ENCODE data around the gene EXD3. TPM values are rescaled to one million over a fixed set of nuclear protein-coding genes. Genes with fewer than 3 reads are reported as not detected.

EXD3 gene
- total RNA-seq, 1 experiment from 2014 or later = 1.2 TPM

- no peak for DNase-seq
- Histone ChIP-seq H3K4me3 (no peak overlapping the region), H3K36me3 (no peaks in the 10 kb centered on the region), H3K9me3 (no peaks in the 10 kb centered on the region), H3K27me3 (peaks cover 7% of the 10 kb centered on the region)
These were observed 123.8 kb downstream of the EXD3 start for GRCh38 chr9:137299203-137299565.

DNA sequence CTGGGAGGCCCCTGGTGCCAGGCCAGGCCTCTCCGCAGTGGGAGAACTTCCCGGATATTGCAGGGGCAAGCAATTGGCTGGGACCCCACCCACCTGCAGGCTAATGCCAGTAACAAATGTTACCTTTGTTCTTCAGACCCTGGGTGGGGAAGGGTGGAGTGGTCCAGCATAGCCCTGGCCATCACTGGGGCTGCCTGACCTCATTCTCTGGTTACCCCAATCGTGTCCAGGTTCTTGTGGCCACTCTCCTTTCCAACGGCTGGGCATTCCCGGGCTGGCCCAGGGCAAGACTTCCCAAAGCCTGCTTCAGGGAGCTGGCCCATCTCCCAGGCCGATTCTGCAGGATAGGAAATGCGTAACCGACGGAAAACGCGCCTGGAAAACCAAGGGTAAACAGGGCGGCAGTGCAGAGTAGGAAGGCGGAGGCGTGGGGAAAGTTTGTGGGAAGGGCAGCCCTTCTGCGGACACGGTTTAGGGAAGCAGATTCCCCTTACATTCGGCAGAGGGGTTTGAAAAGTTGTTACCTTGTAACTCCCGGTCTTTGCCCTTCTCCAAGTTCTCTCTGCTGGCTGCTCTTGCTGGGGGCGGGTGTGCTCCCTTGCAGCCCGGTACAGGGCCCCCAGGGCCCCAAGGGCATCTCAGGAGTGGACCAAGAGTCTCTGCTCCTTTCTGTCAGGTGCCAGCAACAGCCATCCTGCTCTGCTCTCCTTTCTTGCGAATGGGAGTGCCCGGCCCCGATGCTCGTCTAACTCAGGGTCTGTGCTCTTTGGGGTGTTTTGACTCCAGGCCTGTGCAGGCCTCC is 124.4 kb downstream of the EXD3 start:
- H3K4me3 ChIP-seq = no peak overlapping the region
- no peak for DNase-seq
- no peaks in the 10 kb centered on the region for H3K9me3 ChIP-seq
- no peaks in the 10 kb centered on the region for H3K36me3 ChIP-seq
- H3K27me3 ChIP-seq = peaks cover 7% of the 10 kb centered on the region

DNA sequence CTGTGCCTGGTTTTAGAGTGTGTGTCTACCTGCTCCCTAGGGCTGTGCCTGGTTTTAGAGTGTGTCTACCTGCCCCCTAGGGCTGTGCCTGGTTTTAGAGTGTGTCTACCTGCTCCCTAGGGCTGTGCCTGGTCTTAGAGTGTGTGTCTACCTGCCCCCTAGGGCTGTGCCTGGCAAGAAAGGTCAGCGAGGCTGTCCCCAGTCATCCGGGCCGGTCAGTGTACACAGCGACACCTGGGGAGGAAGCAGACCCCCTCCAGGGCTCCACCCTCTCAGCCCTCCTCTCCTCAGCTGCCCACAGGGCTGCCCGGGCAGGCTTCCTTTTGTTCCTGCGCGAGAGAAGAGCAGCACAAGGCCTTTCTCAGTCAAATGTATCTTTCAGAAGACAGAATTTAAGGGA is 125.0 kb downstream of the EXD3 start:
- Histone ChIP-seq H3K9me3 (no peaks in the 10 kb centered on the region), H3K27me3 (peaks cover 7% of the 10 kb centered on the region), H3K4me3 (no peak overlapping the region), H3K36me3 (no peaks in the 10 kb centered on the region)
- no peak for DNase-seq

DNA sequence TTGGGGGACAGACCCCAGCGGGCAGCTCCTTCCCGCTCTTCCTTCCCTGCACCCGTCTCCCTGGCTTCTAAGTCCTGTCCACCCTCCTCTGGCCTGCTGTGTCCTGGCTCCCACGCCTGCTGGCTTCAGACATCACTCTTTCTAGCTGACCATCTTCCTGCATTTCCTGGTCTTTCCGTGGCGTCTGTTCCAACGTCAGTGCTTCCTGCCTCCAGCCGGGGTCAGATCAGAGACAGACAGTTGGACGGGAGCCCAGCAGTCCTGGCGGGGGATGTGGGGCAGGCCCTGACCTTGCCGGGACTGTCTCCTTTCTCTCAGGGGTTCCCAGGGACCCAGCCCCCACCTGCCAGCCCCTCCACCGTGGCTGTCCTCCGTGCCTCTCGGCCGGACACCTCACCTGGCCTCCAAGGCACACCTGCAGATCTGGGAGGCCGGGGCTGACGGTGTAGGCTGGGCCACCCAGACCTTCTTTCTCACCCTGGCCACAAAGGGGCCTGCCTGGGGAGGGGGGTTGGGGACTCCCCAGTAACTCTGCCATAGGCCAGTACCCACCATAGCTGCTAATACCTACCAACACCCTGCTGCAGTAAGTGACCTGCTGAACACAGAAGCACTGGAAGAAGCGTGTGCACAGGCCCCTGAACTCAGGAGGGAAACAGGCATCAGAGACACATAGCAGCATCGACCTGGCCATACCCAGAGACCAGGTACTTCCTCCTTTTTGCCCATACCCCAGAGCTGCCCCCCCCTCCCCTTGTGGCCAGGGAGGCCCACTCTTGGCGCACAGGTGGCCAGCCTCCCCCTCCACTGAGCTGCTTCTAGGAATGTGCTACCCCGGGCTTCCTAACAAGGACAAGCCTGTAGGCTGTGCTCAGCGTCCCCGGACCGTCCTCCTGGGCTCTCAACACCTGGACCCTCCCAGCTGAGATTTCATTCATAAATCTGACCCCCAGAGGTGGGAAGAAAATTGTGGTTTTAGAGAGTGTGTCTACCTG is 126.0 kb downstream of the EXD3 start:
- no peak overlapping the region for H3K4me3 ChIP-seq

DNA sequence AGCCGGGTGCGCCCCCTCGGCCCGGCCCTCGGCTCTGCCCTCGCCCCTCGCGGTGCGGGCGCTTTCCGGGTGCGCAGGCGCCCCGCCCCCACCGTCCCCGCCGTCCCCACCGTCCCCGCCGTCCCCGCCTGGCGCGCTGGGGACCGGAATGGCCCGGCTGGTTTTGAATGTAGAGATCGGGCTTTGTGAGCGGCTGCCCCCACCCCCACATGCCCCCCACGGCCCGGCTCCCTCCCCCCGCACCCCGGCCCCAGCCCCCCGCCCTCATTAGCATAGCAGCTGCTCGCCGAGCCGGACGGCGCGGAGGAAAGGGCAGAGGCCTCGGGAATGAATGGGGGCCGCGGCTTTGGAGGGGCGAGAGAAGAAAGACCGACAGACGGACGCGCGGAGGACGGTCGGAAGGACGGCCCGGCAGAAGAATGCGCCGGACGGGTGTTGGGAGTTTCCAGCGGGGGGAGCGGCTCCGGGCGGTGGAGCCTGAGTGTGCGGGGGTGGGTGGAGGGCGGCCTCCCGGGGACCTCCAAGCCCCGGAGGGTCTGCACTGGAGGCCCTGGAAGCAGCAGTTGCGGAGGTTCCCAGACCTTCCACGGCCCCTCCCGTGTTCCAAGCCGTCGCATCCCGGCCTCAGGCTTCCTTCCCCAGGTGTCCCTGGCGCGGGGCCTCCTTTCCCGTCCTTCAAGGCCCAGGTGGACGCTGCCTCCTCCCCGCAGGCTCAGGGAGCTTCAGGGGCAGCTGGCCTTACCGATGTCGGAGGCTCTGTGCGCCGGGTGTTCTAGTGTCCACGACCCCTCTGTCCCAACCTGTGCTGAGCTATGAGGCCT is 126.9 kb downstream of the EXD3 start:
- Histone ChIP-seq H3K36me3 (no peaks in the 10 kb centered on the region), H3K4me3 (no peak overlapping the region), H3K9me3 (no peaks in the 10 kb centered on the region), H3K27me3 (peaks cover 7% of the 10 kb centered on the region)
- no peak for DNase-seq

More for the DNA sequence above, 126.0 kb downstream of the EXD3 start:
- H3K36me3 ChIP-seq = no peaks in the 10 kb centered on the region
- no peaks in the 10 kb centered on the region for H3K9me3 ChIP-seq
- DNase-seq = no peak
- H3K27me3 ChIP-seq = peaks cover 7% of the 10 kb centered on the region

DNA sequence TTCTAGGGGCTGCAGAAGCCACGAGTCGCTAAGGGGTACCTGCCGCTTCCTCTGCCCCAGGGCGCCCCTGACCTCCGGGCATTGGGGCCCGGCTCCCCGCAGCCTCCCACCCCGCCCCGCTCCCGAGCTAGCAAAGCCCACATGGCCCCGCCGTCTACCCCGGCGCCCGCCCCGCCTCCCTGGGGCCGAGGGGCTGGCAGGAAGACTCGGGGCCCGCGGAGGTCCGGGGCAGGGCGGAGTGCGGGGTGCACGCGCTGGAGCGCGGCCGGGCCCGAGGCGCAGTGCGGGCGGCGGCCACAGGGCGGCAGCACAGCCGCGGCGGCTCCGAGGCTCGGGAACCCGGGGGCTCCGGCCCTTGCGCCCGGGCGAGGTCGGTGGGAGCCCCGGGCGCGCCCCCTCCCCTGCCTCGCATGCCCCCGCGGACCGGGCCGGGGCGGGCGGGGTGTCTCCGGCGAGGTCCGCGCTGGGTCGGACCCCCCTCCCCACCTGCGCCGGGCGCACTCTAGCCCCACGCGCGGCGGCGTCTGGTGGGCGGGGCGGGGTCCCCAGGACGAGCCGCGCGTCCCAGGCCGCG is 127.6 kb downstream of the EXD3 start:
- no peaks in the 10 kb centered on the region for H3K9me3 ChIP-seq
- peak; percentile 37 for DNase-seq
- no peaks in the 10 kb centered on the region for H3K36me3 ChIP-seq
- H3K27me3 ChIP-seq = peaks cover 5% of the 10 kb centered on the region
- no peak overlapping the region for H3K4me3 ChIP-seq

DNA sequence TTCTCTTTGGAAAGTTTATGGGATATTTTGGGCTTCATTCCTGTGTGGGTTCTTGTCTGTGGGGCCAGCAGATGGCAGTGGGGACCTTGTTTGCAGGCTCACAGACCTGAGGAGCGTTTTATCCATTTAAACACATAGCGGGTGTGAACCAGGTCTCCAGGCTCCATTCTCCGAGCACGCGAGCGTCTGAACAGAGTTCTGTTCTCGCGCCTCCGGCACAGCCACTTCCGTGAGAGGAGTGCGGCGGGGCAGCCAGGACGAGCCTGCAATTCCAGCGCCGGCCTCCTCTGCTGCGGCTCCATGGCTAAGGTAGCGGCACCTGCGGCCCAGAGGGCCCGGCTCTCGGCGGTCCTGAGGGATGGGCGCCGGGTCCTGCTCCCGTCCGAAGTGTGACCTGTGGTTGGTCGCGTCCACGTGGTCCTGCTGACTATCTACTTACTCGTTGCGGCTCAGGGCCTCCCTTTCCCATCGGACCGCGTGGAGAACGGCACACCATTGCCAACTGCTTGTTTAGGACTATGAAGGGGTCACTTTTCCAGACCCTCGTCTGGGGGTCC is 128.2 kb downstream of the EXD3 start:
- H3K36me3 ChIP-seq = no peaks in the 10 kb centered on the region
- H3K4me3 ChIP-seq = no peak overlapping the region
- H3K27me3 ChIP-seq = no peaks in the 10 kb centered on the region; the same call in 1 of the 2 replicates
- no peak for DNase-seq
- H3K9me3 ChIP-seq = no peaks in the 10 kb centered on the region

- no peaks in the 10 kb centered on the region for H3K27me3 ChIP-seq
- no peaks in the 10 kb centered on the region for H3K9me3 ChIP-seq
- no peak overlapping the region for H3K4me3 ChIP-seq
- peak; percentile 36 for DNase-seq
- no peaks in the 10 kb centered on the region for H3K36me3 ChIP-seq
These were observed 128.8 kb downstream of the EXD3 start for GRCh38 chr9:137294091-137294680.

GRCh38 chr9:137293482-137294090 is 129.4 kb downstream of the EXD3 start:
- H3K36me3 ChIP-seq = no peaks in the 10 kb centered on the region
- no peaks in the 10 kb centered on the region for H3K9me3 ChIP-seq
- H3K27me3 ChIP-seq = no peaks in the 10 kb centered on the region
- H3K4me3 ChIP-seq = no peak overlapping the region
- no peak for DNase-seq

DNA sequence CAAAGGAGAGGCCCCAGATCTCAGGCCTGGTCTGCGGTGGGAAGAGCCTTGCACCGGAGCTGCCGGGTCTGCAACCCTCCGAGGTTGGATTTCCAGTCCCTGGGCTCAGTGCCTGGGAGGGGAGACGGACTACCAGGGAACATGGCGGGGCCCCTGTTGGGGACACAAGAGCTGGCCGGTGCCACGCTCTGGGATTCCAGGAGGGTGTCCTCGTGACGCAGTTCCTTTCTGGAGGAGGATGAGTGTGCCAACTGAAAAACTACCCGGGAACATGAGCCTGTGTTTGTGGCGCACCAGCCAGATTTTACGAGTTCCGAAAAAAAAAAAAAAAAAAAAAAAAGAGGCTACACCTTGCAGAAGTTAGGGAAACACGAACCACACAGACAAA is 129.9 kb downstream of the EXD3 start:
- Histone ChIP-seq H3K4me3 (no peak overlapping the region), H3K27me3 (no peaks in the 10 kb centered on the region), H3K9me3 (no peaks in the 10 kb centered on the region), H3K36me3 (no peaks in the 10 kb centered on the region)
- DNase-seq = no peak

- H3K27me3 ChIP-seq = no peaks in the 10 kb centered on the region
- H3K9me3 ChIP-seq = no peaks in the 10 kb centered on the region
- no peak overlapping the region for H3K4me3 ChIP-seq
- DNase-seq = peak; percentile 61
- H3K36me3 ChIP-seq = no peaks in the 10 kb centered on the region
These were observed 136.0 kb downstream of the EXD3 start for GRCh38 chr9:137286975-137287383.

GRCh38 chr9:137281345-137282116 is 141.4 kb downstream of the EXD3 start:
- Histone ChIP-seq H3K27me3 (no peaks in the 10 kb centered on the region), H3K4me3 (no peak overlapping the region), H3K36me3 (no peaks in the 10 kb centered on the region), H3K9me3 (no peaks in the 10 kb centered on the region)
- DNase-seq = no peak

GRCh38 chr9:137280474-137281344 is 142.3 kb downstream of the EXD3 start:
- Histone ChIP-seq H3K9me3 (no peaks in the 10 kb centered on the region), H3K4me3 (no peak overlapping the region), H3K27me3 (no peaks in the 10 kb centered on the region), H3K36me3 (no peaks in the 10 kb centered on the region)
- no peak for DNase-seq
